Thoracic aorta (tissue), 2 donors: ENCODE measurements around the gene MARS1. TPM values are rescaled to one million over a fixed set of nuclear protein-coding genes. Genes with fewer than 3 reads are reported as not detected.
"Not testable (repeated sequence)": the region's sequence is repeated elsewhere in the genome, so short reads cannot be mapped to it uniquely, and the experiment has no call there.

Experiments
- ATAC-seq: fragments of 150-250 bp; one replicate; pipeline ENCODE4 v1.8.0; 2017; ENCODE audit warnings: low read depth; ENCODE audit not compliant: insufficient number of reproducible peaks, low FRiP score
- DNase-seq: peaks from one replicate; pipeline ENCODE4 v3.0.0-alpha.2; 2020; ENCODE audit warnings: low spot score
- H3K27ac ChIP-seq, 2 donors: fragments of 200-600 bp; sonication (generic); 1 replicate in 1 of 2; 2 replicates in 1 of 2; pipeline ENCODE4 v1.5.1; 2016; ENCODE audit warnings: mild to moderate bottlenecking in 2 of 2, moderate library complexity in 2 of 2
- H3K27me3 ChIP-seq: fragments of 200-600 bp; sonication (generic); replicated peaks from 2 replicates; pipeline ENCODE4 v1.6.0; 2016; ENCODE audit warnings: mild to moderate bottlenecking; ENCODE audit not compliant: insufficient read depth
- H3K36me3 ChIP-seq: fragments of 200-600 bp; sonication (generic); one replicate; pipeline ENCODE4 v1.5.1; 2016
- H3K4me1 ChIP-seq, 2 donors: fragments of 200-600 bp; sonication (generic); 1 replicate in 1 of 2; 2 replicates in 1 of 2; pipeline versions ENCODE4 v1.5.1 to v1.6.0; 2016; ENCODE audit warnings: low read depth in 2 of 2, mild to moderate bottlenecking in 1 of 2; ENCODE audit not compliant: control insufficient read depth in 1 of 2
- H3K4me3 ChIP-seq: fragments of 200-600 bp; sonication (generic); 2 replicates; pipeline ENCODE4 v1.5.1; 2016; ENCODE audit warnings: mild to moderate bottlenecking
- H3K9me3 ChIP-seq: fragments of 200-600 bp; sonication (generic); 2 replicates; pipeline ENCODE4 v1.5.1; 2016
- total RNA-seq, 2 donors: library from RNA; depleted of rRNA; stranded (reverse); fragments of >200 nt; gene quantifications; one replicate each; pipeline versions ENCODE4 v1.1.0 to v1.2.3, GENCODE V29; 2016
- TF ChIP-seq, protein P1 (sequence below): fragments of 200-600 bp; sonication (generic); IDR thresholded peaks from one replicate; pipeline ENCODE4 v1.5.1; 2019; ENCODE audit warnings: antibody characterized with exemption

Gene MARS1
- total RNA-seq, 2 donors from 2014 or later: 58.8 to 104 TPM

DNA sequence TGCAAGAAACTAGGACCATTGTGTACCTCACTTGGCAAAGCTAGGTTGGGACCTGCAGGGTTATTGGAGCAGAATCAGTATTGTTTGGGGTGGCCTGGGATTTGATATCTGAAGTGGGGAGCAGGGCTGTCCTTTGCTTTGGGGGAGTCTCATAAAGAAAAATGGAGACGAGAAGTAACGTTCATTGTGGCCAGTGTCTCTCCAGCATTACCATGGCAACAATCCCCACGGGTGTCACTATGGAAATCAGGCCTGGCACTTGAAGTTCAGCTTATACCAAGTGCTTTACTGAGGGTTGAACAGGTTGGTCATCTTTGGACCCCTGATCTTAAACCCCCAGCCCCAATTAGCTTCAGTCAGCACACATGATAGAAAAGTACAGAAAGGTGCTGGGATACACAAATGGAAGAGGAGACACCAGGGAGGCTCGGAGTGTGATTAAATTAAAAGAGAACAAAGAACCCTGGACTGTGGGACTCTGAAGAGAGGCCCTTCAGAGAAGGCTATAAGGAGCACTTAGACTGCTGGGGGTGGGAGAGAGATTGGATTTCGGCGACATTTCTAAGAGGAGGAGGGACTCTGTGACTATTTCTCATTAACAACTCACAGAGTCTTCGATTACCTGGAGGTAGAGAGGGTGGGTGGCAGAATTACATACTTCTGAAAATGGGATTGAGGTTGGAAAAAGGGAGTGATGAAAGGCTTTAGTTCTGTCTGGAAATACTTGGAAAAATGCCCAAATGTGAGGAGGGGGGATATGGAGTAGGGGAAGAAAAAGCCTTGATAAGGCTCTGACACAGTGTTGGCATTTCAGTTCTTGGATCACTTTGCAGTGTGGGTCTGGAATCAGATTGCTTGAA, 65.7 kb downstream of the MARS1 start:
- no peaks in the 10 kb centered on the region for H3K27me3 ChIP-seq
- DNase-seq (no peak), ATAC-seq (no peak)
- H3K9me3 ChIP-seq: no peaks in the 10 kb centered on the region
- H3K27ac ChIP-seq: no peak overlapping the region
- H3K4me1 ChIP-seq: peaks cover 0 to 16% of the 10 kb centered on the region in 2 donors
- TF ChIP-seq, protein P1, sequence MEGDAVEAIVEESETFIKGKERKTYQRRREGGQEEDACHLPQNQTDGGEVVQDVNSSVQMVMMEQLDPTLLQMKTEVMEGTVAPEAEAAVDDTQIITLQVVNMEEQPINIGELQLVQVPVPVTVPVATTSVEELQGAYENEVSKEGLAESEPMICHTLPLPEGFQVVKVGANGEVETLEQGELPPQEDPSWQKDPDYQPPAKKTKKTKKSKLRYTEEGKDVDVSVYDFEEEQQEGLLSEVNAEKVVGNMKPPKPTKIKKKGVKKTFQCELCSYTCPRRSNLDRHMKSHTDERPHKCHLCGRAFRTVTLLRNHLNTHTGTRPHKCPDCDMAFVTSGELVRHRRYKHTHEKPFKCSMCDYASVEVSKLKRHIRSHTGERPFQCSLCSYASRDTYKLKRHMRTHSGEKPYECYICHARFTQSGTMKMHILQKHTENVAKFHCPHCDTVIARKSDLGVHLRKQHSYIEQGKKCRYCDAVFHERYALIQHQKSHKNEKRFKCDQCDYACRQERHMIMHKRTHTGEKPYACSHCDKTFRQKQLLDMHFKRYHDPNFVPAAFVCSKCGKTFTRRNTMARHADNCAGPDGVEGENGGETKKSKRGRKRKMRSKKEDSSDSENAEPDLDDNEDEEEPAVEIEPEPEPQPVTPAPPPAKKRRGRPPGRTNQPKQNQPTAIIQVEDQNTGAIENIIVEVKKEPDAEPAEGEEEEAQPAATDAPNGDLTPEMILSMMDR: no peak
- H3K36me3 ChIP-seq: no peaks in the 10 kb centered on the region
- H3K4me3 ChIP-seq: no peak overlapping the region

DNA sequence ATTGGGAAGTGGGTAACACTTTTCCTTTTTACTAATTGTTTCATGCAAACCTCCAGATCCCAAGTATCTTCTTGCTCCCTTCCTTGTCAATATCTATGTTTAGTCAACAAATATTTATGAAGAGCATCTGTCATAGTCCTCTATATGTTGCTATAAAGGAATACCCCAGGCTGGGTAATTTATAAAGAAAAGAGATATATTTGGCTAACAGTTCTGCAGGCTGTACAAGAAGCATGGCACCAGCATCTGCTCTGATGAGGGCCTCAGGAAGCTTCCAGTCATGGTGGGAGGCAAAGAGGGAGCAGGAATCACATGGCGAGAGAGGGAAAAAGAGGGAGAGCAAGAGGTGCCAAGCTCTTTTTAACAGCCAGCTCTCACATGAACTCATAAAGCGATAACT, 66.6 kb downstream of the MARS1 start:
- H3K36me3 ChIP-seq: no peaks in the 10 kb centered on the region
- no peak overlapping the region for H3K4me3 ChIP-seq
- no peak overlapping the region for H3K27ac ChIP-seq
- H3K9me3 ChIP-seq: no peaks in the 10 kb centered on the region
- H3K4me1 ChIP-seq: peaks cover 0 to 13% of the 10 kb centered on the region in 2 donors
- ATAC-seq (no peak), DNase-seq (no peak)
- TF ChIP-seq, protein P1: no peak
- no peaks in the 10 kb centered on the region for H3K27me3 ChIP-seq

DNA sequence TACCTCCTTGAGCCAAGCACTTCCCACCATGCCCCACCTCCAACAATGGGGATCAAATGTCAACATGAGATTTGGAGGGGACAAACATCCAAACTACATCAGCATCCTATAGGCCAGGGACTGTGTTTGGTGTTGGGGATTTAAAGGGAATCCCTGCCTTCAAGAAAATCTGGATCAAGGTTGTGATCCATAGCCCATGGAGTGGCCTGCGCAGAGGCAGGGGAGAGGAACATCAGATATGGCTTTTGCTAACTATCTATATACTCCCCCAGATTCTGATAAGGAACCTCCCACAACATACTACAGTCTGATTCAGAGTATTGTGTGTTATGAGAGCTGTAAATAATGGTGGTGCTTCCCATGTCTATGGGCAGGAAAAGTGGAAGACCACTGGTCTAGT, 67.0 kb downstream of the MARS1 start:
- ATAC-seq (no peak), DNase-seq (no peak)
- Histone ChIP-seq H3K36me3 (no peaks in the 10 kb centered on the region), H3K27ac (no peak overlapping the region), H3K4me3 (no peak overlapping the region), H3K9me3 (no peaks in the 10 kb centered on the region), H3K27me3 (no peaks in the 10 kb centered on the region), H3K4me1 (peaks cover 0 to 9% of the 10 kb centered on the region in 2 donors)
- TF ChIP-seq, protein P1: no peak

DNA sequence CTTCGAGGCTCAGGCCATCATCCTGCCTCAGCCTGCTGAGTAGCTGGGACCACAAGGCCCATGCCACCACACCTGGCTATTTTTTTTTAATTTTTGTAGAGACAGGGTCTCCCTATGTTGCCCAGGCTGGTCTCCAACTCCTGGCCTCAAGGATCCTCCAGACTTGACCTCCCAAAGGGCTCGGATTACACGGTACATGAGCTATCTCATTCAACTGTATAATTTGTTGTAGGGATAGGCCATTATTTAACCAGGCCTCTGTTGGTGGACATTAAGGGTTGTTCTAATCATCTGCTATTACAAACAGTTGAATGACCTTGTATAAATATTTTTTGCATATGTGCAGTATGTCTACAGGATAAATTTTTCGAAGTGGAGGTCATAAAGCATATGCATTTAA, 71.0 kb downstream of the MARS1 start:
- Histone ChIP-seq H3K27ac (no peak overlapping the region), H3K36me3 (no peaks in the 10 kb centered on the region), H3K9me3 (no peaks in the 10 kb centered on the region), H3K27me3 (no peaks in the 10 kb centered on the region), H3K4me3 (no peak overlapping the region), H3K4me1 (no peaks in the 10 kb centered on the region)
- TF ChIP-seq, protein P1: no peak
- ATAC-seq (no peak), DNase-seq (no peak)

DNA sequence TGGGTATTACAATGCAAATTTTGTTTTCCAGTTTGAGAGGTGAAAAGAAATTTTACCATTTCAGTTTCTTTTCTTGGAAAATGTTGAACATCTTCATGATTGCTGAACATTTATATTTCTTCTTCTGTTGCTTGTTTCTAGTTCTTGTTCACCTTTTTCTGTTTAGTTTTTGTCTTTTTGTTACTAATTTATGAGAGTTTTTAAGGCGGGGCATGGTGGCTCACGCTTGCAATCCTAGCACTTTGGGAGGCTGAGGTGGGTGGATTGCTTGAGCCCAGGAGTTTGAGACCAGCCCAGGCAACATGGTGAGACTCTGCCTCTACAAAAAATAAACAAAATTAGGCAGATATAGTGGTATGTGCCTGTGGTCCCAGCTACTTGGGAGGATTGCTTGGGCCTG, 72.6 kb downstream of the MARS1 start:
- Histone ChIP-seq H3K4me1 (no peaks in the 10 kb centered on the region), H3K4me3 (no peak overlapping the region), H3K27me3 (no peaks in the 10 kb centered on the region), H3K9me3 (no peaks in the 10 kb centered on the region), H3K27ac (no peak overlapping the region), H3K36me3 (no peaks in the 10 kb centered on the region)
- TF ChIP-seq, protein P1: no peak
- ATAC-seq: no peak
- DNase-seq: no peak

DNA sequence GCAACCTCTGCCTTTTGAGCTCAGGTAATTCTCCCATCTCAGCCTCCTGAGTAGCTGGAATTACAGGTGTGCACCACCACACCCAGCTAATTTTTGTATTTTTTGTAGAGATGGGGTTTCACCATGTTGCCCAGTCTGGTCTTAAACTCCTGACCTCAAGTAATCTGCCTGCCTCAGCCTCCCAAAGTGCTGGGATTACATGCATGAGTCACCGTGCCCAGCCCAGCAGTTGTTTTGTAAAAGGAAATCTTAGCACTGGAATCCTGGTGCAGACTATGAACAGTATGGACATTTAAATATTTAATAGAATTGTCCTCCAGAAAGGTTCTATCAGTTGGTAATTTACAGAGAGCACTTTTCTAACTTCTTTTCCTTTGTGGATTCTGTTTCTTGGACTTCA, 73.2 kb downstream of the MARS1 start:
- H3K4me3 ChIP-seq, H3K4me1 ChIP-seq, H3K27ac ChIP-seq, H3K9me3 ChIP-seq, H3K27me3 ChIP-seq, DNase-seq, ATAC-seq, H3K36me3 ChIP-seq: not testable (repeated sequence)
